Fibroblast of lung (primary cell): Measurements from ENCODE around the gene LTBP2.

Experiments used
- CTCF ChIP-seq, 2 donors: IDR thresholded peaks in 1 of 2; conservative IDR thresholded peaks in 1 of 2; 1 replicate in 1 of 2; 2 replicates in 1 of 2; pipeline ENCODE4 v1.5.1; 2011 to 2012; ENCODE audit warnings: low read length in 2 of 2, control low read depth in 1 of 2, inconsistent platforms in 1 of 2, low read depth in 1 of 2, mild to moderate bottlenecking in 1 of 2
- EZH2 ChIP-seq: IDR thresholded peaks from 2 replicates; pipeline ENCODE4 v1.5.1; 2012; ENCODE audit warnings: low read length, control low read depth, mild to moderate bottlenecking; ENCODE audit errors: missing control alignments

- no peak for TF ChIP-seq CTCF (conservative IDR thresholded peaks at IDR 0.05 in 1 of 2, IDR thresholded peaks at IDR 0.05 in 1 of 2; ENCODE audit: low read depth in 1 of 2, low read length in 2 of 2)
- TF ChIP-seq EZH2, result no peak
Observed at GRCh38 chr14:74532246-74532645, 79.8 kb downstream of the LTBP2 start.
